Motor neuron (in vitro differentiated cells): Measurements from ENCODE around the gene ACSM2A. TPM values are rescaled to one million over a fixed set of nuclear protein-coding genes. Genes with fewer than 3 reads are reported as not detected.
"Not testable (repeated sequence)": the region's sequence is repeated elsewhere in the genome, so short reads cannot be mapped to it uniquely, and the experiment has no call there.

Experiments
- ATAC-seq, 8 experiments: fragments of 200-7000 bp; cut with Tn5 transposase; replicated peaks in 6 of 8; 2 replicates each; pipeline ENCODE4 v1.8.0; 2021; ENCODE audit warnings: mild to moderate bottlenecking in 8 of 8, moderate library complexity in 8 of 8
- H3K27ac ChIP-seq, 2 donors: fragments of 250-450 bp; sonication (Bioruptor Pico); 2 replicates each; pipeline ENCODE4 v1.9.0; 2021; ENCODE audit warnings: antibody characterized with exemption in 2 of 2, mild to moderate bottlenecking in 2 of 2, moderate library complexity in 1 of 2
- H3K4me1 ChIP-seq, 2 donors: fragments of 250-450 bp; sonication (Bioruptor Pico); replicated peaks in 1 of 2; 2 replicates each; pipeline ENCODE4 v1.6.1; 2021; ENCODE audit warnings: antibody characterized with exemption in 2 of 2, mild to moderate bottlenecking in 2 of 2, moderate library complexity in 1 of 2
- H3K4me3 ChIP-seq, 5 donors: fragments of 250-450 bp; sonication (Bioruptor Pico); 2 replicates each; pipeline ENCODE4 v1.9.0; 2021; ENCODE audit warnings: antibody characterized with exemption in 5 of 5, mild to moderate bottlenecking in 5 of 5, moderate library complexity in 4 of 5
- WGBS, 10 experiments: fragments of 450-650 bp; shearing (Covaris generic); methylation state at CpG; one replicate each; pipeline ENCODE4 v1.0.0; 2022; 5-methylcytosine and 5-hydroxymethylcytosine counted together
- in situ Hi-C, 9 experiments: fragments of 400-800 bp; cut with MboI; loops; one replicate each; pipeline ENCODE4 v1.15.0; 2021; ENCODE audit warnings: low sequenced_read_pairs in 9 of 9, low pct_unique_long_range_greater_than_20kb in 2 of 9; ENCODE audit not compliant: unreplicated experiment in 9 of 9
- total RNA-seq, 8 experiments: library from RNA; unstranded; fragments of 300-600 nt; gene quantifications; 2 replicates each; pipeline versions ENCODE4 v1.2.3 to v1.2.4, GENCODE V29; 2022

Gene ACSM2A
- under 1 TPM in 5 of 8 experiments, not detected in 3; 0.21 to 0.73 (median 0.36) TPM for total RNA-seq

- H3K27ac ChIP-seq, H3K4me3 ChIP-seq, ATAC-seq, in situ Hi-C loops, H3K4me1 ChIP-seq: not testable (repeated sequence)
- WGBS, 10 experiments: no CpG with 5 or more reads among the region's 1 CpG
Measured at GRCh38 chr16:20451364-20451763, at the start of gene ACSM2A. TSS of gene ACSM2A (plus strand) at chr16:20451521. CDS start at chr16:20460115, 8,594 bp downstream.

GRCh38 chr16:20402651-20403050 lies 48.7 kb upstream of the ACSM2A start:
- no peak for ATAC-seq
- no peak overlapping the region for H3K4me3 ChIP-seq
- 100% methylated on average over 1 of the region's 2 CpGs; no CpG with 5 or more reads in 8 of the 10 experiments for WGBS, 10 experiments
- no peak overlapping the region for H3K27ac ChIP-seq
- H3K4me1 ChIP-seq: peaks cover 0 to 5% of the 10 kb centered on the region in 2 donors
- in situ Hi-C loops: no loop called here

- 40 to 88% (median 79%) methylated on average over 1 to 2 of the region's 2 CpGs; no CpG with 5 or more reads in 7 of the 10 experiments for WGBS, 10 experiments
Measured at GRCh38 chr16:20404637-20405036, 46.7 kb upstream of the ACSM2A start, which contains the start of gene PDILT. TSS of gene PDILT (minus strand) at chr16:20404737. CDS start at chr16:20399300, 5,437 bp downstream.

GRCh38 chr16:20409398-20410120 lies 41.8 kb upstream of the ACSM2A start, which contains the start of gene ACSM5:
TSS of gene ACSM5 (plus strand) at chr16:20409534. CDS start at chr16:20411485, 1,951 bp downstream.
- no peak within 1 kb of the TSS for H3K27ac ChIP-seq
- in situ Hi-C loops: no loop called here
- no peak within 1 kb of the TSS for H3K4me3 ChIP-seq
- whole genome bisulfite sequencing, 10 experiments: 0 to 80% methylated on average over 1 of the region's 6 CpGs; no CpG with 5 or more reads in 8 of the 10 experiments
- ATAC-seq: peak in 3 of 8 experiments; percentile 29 to 41 (median 41)
- no peaks in the 10 kb centered on the region for H3K4me1 ChIP-seq

More at GRCh38 chr16:20404637-20405036, 46.7 kb upstream of the ACSM2A start, which contains the start of gene PDILT:
- Histone ChIP-seq H3K4me3 (no peak within 1 kb of the TSS), H3K4me1 (peaks cover 0 to 5% of the 10 kb centered on the region in 2 donors), H3K27ac (no peak within 1 kb of the TSS)
- in situ Hi-C loops: no loop called here
- ATAC-seq: no peak

GRCh38 chr16:20410121-20410723 lies 41.1 kb upstream of the ACSM2A start:
- no peak overlapping the region for H3K27ac ChIP-seq
- H3K4me1 ChIP-seq: no peaks in the 10 kb centered on the region
- 0 to 100% (median 77%) methylated on average over 1 to 6 of the region's 6 CpGs for WGBS, 10 experiments
- no peak overlapping the region for H3K4me3 ChIP-seq
- in situ Hi-C loops: no loop called here
- ATAC-seq: peak in 3 of 8 experiments; percentile 97 to 98 (median 98)

- H3K4me1 ChIP-seq: no peaks in the 10 kb centered on the region
- WGBS, 10 experiments: 40 to 100% (median 87%) methylated on average over 1 to 2 of the region's 2 CpGs; no CpG with 5 or more reads in 2 of the 10 experiments
- H3K4me3 ChIP-seq: no peak overlapping the region
- H3K27ac ChIP-seq: no peak overlapping the region
- ATAC-seq: no peak
- in situ Hi-C loops: no loop called here
Measured at GRCh38 chr16:20411055-20411454, 40.3 kb upstream of the ACSM2A start.

- 0 to 81% (median 34%) methylated on average over 1 of the region's 1 CpG; no CpG with 5 or more reads in 2 of the 10 experiments for WGBS, 10 experiments
- peak in 2 of 8 experiments; percentile 86 to 90 for ATAC-seq
- Histone ChIP-seq H3K27ac (no peak overlapping the region), H3K4me3 (no peak overlapping the region), H3K4me1 (no peaks in the 10 kb centered on the region)
- in situ Hi-C loops: no loop called here
Measured at GRCh38 chr16:20415541-20415940, 35.8 kb upstream of the ACSM2A start.

GRCh38 chr16:20419093-20419492 lies 32.2 kb upstream of the ACSM2A start:
- H3K27ac ChIP-seq, in situ Hi-C loops, H3K4me3 ChIP-seq, H3K4me1 ChIP-seq: not testable (repeated sequence)
- WGBS, 10 experiments: 4 to 95% (median 78%) methylated on average over 1 to 5 of the region's 8 CpGs; no CpG with 5 or more reads in 3 of the 10 experiments
- peak in 2 of 8 experiments; percentile 46 to 67 for ATAC-seq

GRCh38 chr16:20421748-20422147 lies 29.6 kb upstream of the ACSM2A start:
- in situ Hi-C loops, H3K27ac ChIP-seq, ATAC-seq, H3K4me1 ChIP-seq, H3K4me3 ChIP-seq: not testable (repeated sequence)
- WGBS, 10 experiments: 0 to 85% (median 24%) methylated on average over 1 to 2 of the region's 2 CpGs; no CpG with 5 or more reads in 2 of the 10 experiments

GRCh38 chr16:20423772-20424128 lies 27.6 kb upstream of the ACSM2A start:
- H3K27ac ChIP-seq, H3K4me1 ChIP-seq, in situ Hi-C loops, H3K4me3 ChIP-seq, ATAC-seq: not testable (repeated sequence)
- WGBS, 10 experiments: 0 to 70% (median 53%) methylated on average over 1 to 3 of the region's 5 CpGs; no CpG with 5 or more reads in 5 of the 10 experiments

GRCh38 chr16:20424129-20424866 lies 27.0 kb upstream of the ACSM2A start:
- in situ Hi-C loops: no loop called here
- Histone ChIP-seq H3K4me1 (no peaks in the 10 kb centered on the region), H3K4me3 (no peak overlapping the region), H3K27ac (no peak overlapping the region)
- no peak for ATAC-seq
- 0 to 92% (median 56%) methylated on average over 1 to 2 of the region's 2 CpGs; no CpG with 5 or more reads in 4 of the 10 experiments for WGBS, 10 experiments

GRCh38 chr16:20427401-20427797 lies 23.9 kb upstream of the ACSM2A start:
- in situ Hi-C loops, H3K4me3 ChIP-seq, H3K4me1 ChIP-seq, H3K27ac ChIP-seq, ATAC-seq: not testable (repeated sequence)
- no CpG with 5 or more reads among the region's 2 CpGs for WGBS, 10 experiments

GRCh38 chr16:20429499-20429898 lies 21.8 kb upstream of the ACSM2A start:
- H3K27ac ChIP-seq, H3K4me1 ChIP-seq, ATAC-seq, in situ Hi-C loops, H3K4me3 ChIP-seq: not testable (repeated sequence)
- 60 to 87% methylated on average over 2 to 3 of the region's 7 CpGs; no CpG with 5 or more reads in 8 of the 10 experiments for WGBS, 10 experiments
